ENCODE measurements around the gene RAF1.
A peak's percentile ranks its signal among the peaks of the same experiment; 100 is the strongest.

The RAF1 gene

DNA sequence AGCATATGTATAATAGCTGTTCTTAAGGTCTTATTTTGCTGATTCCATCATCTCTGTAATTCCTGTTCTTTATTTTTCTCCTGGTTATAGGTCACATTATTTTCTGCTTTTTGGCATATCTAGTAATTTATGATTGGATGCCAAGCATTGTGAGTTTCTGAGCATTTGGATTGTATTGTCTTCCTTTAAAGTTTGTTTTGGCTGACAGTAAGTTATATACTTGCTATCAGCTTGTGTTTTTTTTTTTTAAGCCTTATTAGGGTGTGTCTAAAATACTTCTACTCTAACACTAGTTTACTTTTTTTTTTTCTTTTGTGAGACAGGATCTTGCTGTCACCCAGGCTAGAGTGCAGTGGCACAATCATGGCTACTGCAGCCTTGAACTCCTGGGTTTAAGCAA, 96.9 kb downstream of the RAF1 start:
- Histone ChIP-seq H3K27me3 (ENCODE audit: insufficient read depth, low read length) (no peaks in the 10 kb centered on the region), H3K27ac (ENCODE audit: low read depth, low read length) (no peak overlapping the region), H3K4me1 (ENCODE audit: control insufficient read depth, insufficient read depth, low read length, unreplicated experiment) (no peaks in the 10 kb centered on the region), H3K36me3 (ENCODE audit: insufficient read depth, low read length) (peaks cover 19% of the 10 kb centered on the region), H3K79me2 (ENCODE audit: control insufficient read depth, insufficient read depth, low read length, unreplicated experiment) (peaks cover 71% of the 10 kb centered on the region), H2AFZ (ENCODE audit: low read length, unreplicated experiment) (no peak overlapping the region), H3K4me3 (ENCODE audit: low read depth, low read length) (no peak overlapping the region)

- Histone ChIP-seq H3K4me1 (ENCODE audit: control insufficient read depth, insufficient read depth, low read length, unreplicated experiment) (peaks cover 21% of the 10 kb centered on the region), H3K4me3 (ENCODE audit: low read depth, low read length) (no peak overlapping the region), H3K79me2 (ENCODE audit: control insufficient read depth, insufficient read depth, low read length, unreplicated experiment) (peaks cover 95% of the 10 kb centered on the region), H3K27me3 (ENCODE audit: insufficient read depth, low read length) (no peaks in the 10 kb centered on the region), H3K36me3 (ENCODE audit: insufficient read depth, low read length) (peaks cover 8% of the 10 kb centered on the region), H3K27ac (ENCODE audit: low read depth, low read length) (no peak overlapping the region), H2AFZ (ENCODE audit: low read length, unreplicated experiment) (no peak overlapping the region)
These were observed 101.5 kb downstream of the RAF1 start for GRCh38 chr3:12562451-12562850.

DNA sequence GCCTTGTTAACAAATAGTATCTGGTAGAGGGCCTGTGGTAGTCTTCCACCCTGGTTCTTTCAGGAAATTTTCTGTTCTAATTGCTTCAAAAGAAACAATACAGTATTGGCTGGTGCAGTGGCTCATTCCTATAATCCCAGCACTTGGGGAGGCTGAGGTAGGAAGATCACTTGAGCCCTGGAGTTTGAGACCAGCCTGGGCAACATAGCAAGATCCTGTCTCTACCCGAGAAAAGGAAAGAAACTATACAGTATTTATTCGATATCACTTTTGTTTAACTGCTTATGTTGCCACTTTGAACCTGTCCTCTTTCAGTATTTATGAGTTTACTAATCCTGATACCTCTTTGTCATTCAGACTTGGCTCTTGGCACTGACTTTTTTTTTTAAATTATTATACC, 102.5 kb downstream of the RAF1 start:
- Histone ChIP-seq H3K4me1 (ENCODE audit: control insufficient read depth, insufficient read depth, low read length, unreplicated experiment) (peaks cover 21% of the 10 kb centered on the region), H3K27ac (ENCODE audit: low read depth, low read length) (no peak overlapping the region)

GRCh38 chr3:12560505-12561190, 103.3 kb downstream of the RAF1 start:
- Histone ChIP-seq H3K79me2 (ENCODE audit: control insufficient read depth, insufficient read depth, low read length, unreplicated experiment) (peaks cover 84% of the 10 kb centered on the region), H3K27me3 (ENCODE audit: insufficient read depth, low read length) (no peaks in the 10 kb centered on the region), H3K4me1 (ENCODE audit: control insufficient read depth, insufficient read depth, low read length, unreplicated experiment) (peaks cover 24% of the 10 kb centered on the region), H3K27ac (ENCODE audit: low read depth, low read length) (no peak overlapping the region), H3K4me3 (ENCODE audit: low read depth, low read length) (no peak overlapping the region), H2AFZ (ENCODE audit: low read length, unreplicated experiment) (no peak overlapping the region), H3K36me3 (ENCODE audit: insufficient read depth, low read length) (no peaks in the 10 kb centered on the region)

More for the DNA sequence above, 102.5 kb downstream of the RAF1 start:
- Histone ChIP-seq H3K79me2 (ENCODE audit: control insufficient read depth, insufficient read depth, low read length, unreplicated experiment) (peaks cover 91% of the 10 kb centered on the region), H3K27me3 (ENCODE audit: insufficient read depth, low read length) (no peaks in the 10 kb centered on the region), H2AFZ (ENCODE audit: low read length, unreplicated experiment) (no peak overlapping the region), H3K36me3 (ENCODE audit: insufficient read depth, low read length) (0 out of 2 replicates have a peak, but pooled peaks cover 4% of the 10 kb centered on the region), H3K4me3 (ENCODE audit: low read depth, low read length) (no peak overlapping the region)

GRCh38 chr3:12559520-12559919, 104.4 kb downstream of the RAF1 start:
- Histone ChIP-seq H3K79me2 (ENCODE audit: control insufficient read depth, insufficient read depth, low read length, unreplicated experiment) (peaks cover 73% of the 10 kb centered on the region), H3K4me1 (ENCODE audit: control insufficient read depth, insufficient read depth, low read length, unreplicated experiment) (peaks cover 26% of the 10 kb centered on the region), H3K36me3 (ENCODE audit: insufficient read depth, low read length) (no peaks in the 10 kb centered on the region), H3K4me3 (ENCODE audit: low read depth, low read length) (no peak overlapping the region), H2AFZ (ENCODE audit: low read length, unreplicated experiment) (no peak overlapping the region), H3K27me3 (ENCODE audit: insufficient read depth, low read length) (no peaks in the 10 kb centered on the region), H3K27ac (ENCODE audit: low read depth, low read length) (no peak overlapping the region)

DNA sequence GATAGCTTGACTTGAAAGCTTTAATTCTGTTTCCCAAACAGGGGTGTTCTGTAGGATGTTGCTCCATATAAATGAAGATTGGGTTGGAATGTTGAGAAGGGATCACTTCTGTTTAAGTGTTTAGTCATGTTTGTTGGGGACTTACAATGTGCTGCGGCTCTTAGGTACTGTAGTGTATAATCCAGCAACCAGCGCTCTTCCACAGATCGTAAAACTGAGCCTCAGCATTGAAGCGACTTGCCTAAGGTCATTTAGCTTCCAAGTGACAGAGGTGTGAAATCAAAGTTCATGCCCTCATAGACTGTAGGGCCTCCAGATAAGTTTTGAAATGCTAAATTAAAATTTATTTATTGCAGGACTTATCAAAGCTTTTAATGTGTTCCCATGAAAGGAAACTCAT, 105.2 kb downstream of the RAF1 start:
- Histone ChIP-seq H3K4me1 (ENCODE audit: control insufficient read depth, insufficient read depth, low read length, unreplicated experiment) (peaks cover 26% of the 10 kb centered on the region), H3K27me3 (ENCODE audit: insufficient read depth, low read length) (no peaks in the 10 kb centered on the region), H2AFZ (ENCODE audit: low read length, unreplicated experiment) (no peak overlapping the region), H3K79me2 (ENCODE audit: control insufficient read depth, insufficient read depth, low read length, unreplicated experiment) (peaks cover 64% of the 10 kb centered on the region), H3K36me3 (ENCODE audit: insufficient read depth, low read length) (no peaks in the 10 kb centered on the region), H3K27ac (ENCODE audit: low read depth, low read length) (no peak overlapping the region), H3K4me3 (ENCODE audit: low read depth, low read length) (peak overlapping the region; percentile 99)

- Histone ChIP-seq H3K36me3 (ENCODE audit: insufficient read depth, low read length) (no peaks in the 10 kb centered on the region), H3K27ac (ENCODE audit: low read depth, low read length) (peak overlapping the region; percentile 76), H3K4me1 (ENCODE audit: control insufficient read depth, insufficient read depth, low read length, unreplicated experiment) (peaks cover 26% of the 10 kb centered on the region), H3K27me3 (ENCODE audit: insufficient read depth, low read length) (no peaks in the 10 kb centered on the region), H3K4me3 (ENCODE audit: low read depth, low read length) (peak overlapping the region; percentile 99), H3K79me2 (ENCODE audit: control insufficient read depth, insufficient read depth, low read length, unreplicated experiment) (peaks cover 57% of the 10 kb centered on the region), H2AFZ (ENCODE audit: low read length, unreplicated experiment) (peak overlapping the region; percentile 79)
These were observed 106.3 kb downstream of the RAF1 start for GRCh38 chr3:12557473-12558100.

GRCh38 chr3:12556690-12557472, 107.0 kb downstream of the RAF1 start, which contains the start of gene MKRN2:
Gene MKRN2, plus strand, starts transcription at chr3:12557087. Its CDS starts 64 bp downstream, at chr3:12557151.
- peak within 1 kb of the TSS; percentile 84 for H2AFZ ChIP-seq (ENCODE audit: low read length, unreplicated experiment)
- H3K27ac ChIP-seq (ENCODE audit: low read depth, low read length) = peak within 1 kb of the TSS; percentile 76
- H3K27me3 ChIP-seq (ENCODE audit: insufficient read depth, low read length) = no peaks in the 10 kb centered on the region
- peaks cover 26% of the 10 kb centered on the region for H3K4me1 ChIP-seq (ENCODE audit: control insufficient read depth, insufficient read depth, low read length, unreplicated experiment)
- H3K36me3 ChIP-seq (ENCODE audit: insufficient read depth, low read length) = no peaks in the 10 kb centered on the region
- peak within 1 kb of the TSS; percentile 99 for H3K4me3 ChIP-seq (ENCODE audit: low read depth, low read length)
- peaks cover 50% of the 10 kb centered on the region for H3K79me2 ChIP-seq (ENCODE audit: control insufficient read depth, insufficient read depth, low read length, unreplicated experiment)

- Histone ChIP-seq H3K79me2 (ENCODE audit: control insufficient read depth, insufficient read depth, low read length, unreplicated experiment) (peaks cover 44% of the 10 kb centered on the region), H3K27ac (ENCODE audit: low read depth, low read length) (peak overlapping the region; percentile 76), H3K36me3 (ENCODE audit: insufficient read depth, low read length) (no peaks in the 10 kb centered on the region), H3K27me3 (ENCODE audit: insufficient read depth, low read length) (no peaks in the 10 kb centered on the region), H3K4me3 (ENCODE audit: low read depth, low read length) (peak overlapping the region; percentile 99), H2AFZ (ENCODE audit: low read length, unreplicated experiment) (peak overlapping the region; percentile 64), H3K4me1 (ENCODE audit: control insufficient read depth, insufficient read depth, low read length, unreplicated experiment) (peaks cover 26% of the 10 kb centered on the region)
These were observed 107.6 kb downstream of the RAF1 start for GRCh38 chr3:12556314-12556689.

DNA sequence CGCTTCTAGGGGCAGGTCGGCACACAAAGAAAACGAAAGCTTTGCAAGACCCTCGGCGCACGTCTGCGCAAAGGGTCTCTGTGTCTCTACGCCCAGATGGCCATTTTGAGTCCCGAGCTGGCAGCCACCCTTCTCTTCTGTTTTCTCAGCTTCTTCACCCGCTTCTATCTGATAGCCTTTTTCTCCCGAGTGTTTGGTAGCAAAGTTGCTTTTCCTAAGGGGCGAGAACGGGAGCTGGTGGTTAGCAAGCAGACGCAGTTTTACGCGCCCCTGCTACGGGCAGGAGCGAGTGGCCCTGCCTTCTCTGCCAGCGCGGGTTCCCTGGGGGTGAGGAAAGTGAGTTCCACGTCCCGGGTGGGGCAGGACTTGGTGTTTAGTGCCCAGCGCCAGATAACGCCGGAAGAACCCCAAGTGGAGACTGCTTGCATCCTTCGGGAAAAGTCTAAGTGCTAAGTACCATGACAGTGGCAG, 110.0 kb downstream of the RAF1 start:
- H3K79me2 ChIP-seq (ENCODE audit: control insufficient read depth, insufficient read depth, low read length, unreplicated experiment) = peaks cover 20% of the 10 kb centered on the region
- no peaks in the 10 kb centered on the region for H3K27me3 ChIP-seq (ENCODE audit: insufficient read depth, low read length)
- H3K4me3 ChIP-seq (ENCODE audit: low read depth, low read length) = peak overlapping the region; percentile 86
- no peaks in the 10 kb centered on the region for H3K36me3 ChIP-seq (ENCODE audit: insufficient read depth, low read length)
- H3K4me1 ChIP-seq (ENCODE audit: control insufficient read depth, insufficient read depth, low read length, unreplicated experiment) = peaks cover 13% of the 10 kb centered on the region
- H2AFZ ChIP-seq (ENCODE audit: low read length, unreplicated experiment) = peak overlapping the region; percentile 99
- no peak overlapping the region for H3K27ac ChIP-seq (ENCODE audit: low read depth, low read length)
